Measurements from ENCODE around the gene MAP7D3.

GRCh38 chrX:136205882-136206380 is 45.3 kb downstream of the MAP7D3 start:
- TF ChIP-seq SMC3 (conservative IDR thresholded peaks at IDR 0.05; ENCODE audit: poor library complexity) (no peak), CTCF (IDR thresholded peaks at IDR 0.05; ENCODE audit: poor library complexity, severe bottlenecking) (no peak), EZH2 (IDR thresholded peaks at IDR 0.05; ENCODE audit: borderline replicate concordance, insufficient read depth, low read length, poor library complexity, severe bottlenecking) (no peak), REST (IDR thresholded peaks at IDR 0.05; ENCODE audit: borderline replicate concordance) (no peak), POLR2AphosphoS5 (IDR thresholded peaks at IDR 0.05) (no peak)

Data from neural cell (in vitro differentiated cells).